Measurements from ENCODE around the gene NECTIN1. TPM values are rescaled to one million over a fixed set of nuclear protein-coding genes. Genes with fewer than 3 reads are reported as not detected.
A peak's percentile ranks its signal among the peaks of the same experiment; 100 is the strongest.

The NECTIN1 gene
- total and polyA plus RNA-seq, 5 donors: 5.2 to 14.5 (median 8.1) TPM

DNA sequence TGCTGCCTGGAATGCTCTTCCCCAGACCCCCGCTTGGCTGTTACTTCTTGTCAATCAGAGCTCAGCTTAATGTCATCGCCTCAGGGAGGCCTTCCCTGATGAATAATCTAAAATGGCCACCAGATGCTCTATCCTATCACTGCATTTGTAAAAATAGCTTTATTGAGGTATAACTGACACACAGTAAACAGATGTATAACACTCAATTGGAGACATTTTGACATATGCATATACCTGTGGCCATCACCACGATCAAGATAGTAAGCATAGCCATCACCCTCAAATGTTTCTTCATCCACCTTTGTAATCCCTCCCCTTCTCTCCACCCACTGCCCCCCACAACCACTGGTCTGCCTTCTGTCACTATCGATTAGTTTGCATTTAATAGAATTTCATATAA is 36.6 kb upstream of the NECTIN1 start:
- Histone ChIP-seq H3K4me3 (ENCODE audit: low read length) (no peak overlapping the region), H3K27ac (ENCODE audit: low read length) (no peak overlapping the region), H3K9me3 (ENCODE audit: control insufficient read depth, low read length) (no peaks in the 10 kb centered on the region), H3K4me1 (ENCODE audit: control insufficient read depth, insufficient read depth, low read length) (no peaks in the 10 kb centered on the region), H3K27me3 (ENCODE audit: control insufficient read depth, insufficient read depth) (no peaks in the 10 kb centered on the region)
- 75% methylated on average over 4 of the region's 4 CpGs for WGBS
- no peak for ATAC-seq
- no peak for DNase-seq
- intact Hi-C loops (cut with DNase I): no loop called here

DNA sequence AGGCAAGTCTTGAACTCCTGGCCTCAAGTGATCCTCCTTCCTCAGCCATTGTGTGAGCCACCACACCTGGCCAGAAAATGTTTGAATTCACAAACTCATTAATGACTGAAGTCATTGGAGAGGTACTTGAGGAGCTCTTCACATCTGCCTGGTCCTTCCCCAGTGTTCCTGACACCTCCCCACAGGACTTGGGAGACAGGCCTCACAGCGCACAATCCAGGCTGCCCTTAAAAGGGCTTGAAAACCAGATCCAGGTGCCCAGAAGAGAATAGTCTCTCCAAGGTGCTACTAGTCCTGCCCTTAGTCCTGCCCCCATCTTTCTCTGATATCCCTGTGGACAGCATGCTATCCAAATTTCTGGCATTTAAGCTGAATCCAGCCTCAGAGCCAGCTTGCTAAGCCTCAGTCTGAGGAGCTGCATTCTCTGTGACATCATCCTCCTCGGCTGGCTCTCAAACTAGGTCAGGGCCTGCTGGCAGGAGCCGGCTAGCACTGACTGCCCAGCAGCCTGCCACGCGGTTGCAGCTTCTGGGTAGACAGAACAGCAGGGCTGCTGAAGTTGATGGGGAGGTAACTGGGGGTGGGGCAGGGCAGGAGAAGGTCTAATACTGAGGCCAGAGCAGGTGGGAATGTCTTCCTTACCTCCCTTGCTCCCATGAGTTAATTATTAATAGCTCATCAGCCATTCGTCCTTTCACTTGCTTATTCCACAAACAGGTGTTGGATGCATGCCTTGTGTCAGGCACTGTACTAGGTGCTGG is 35.3 kb upstream of the NECTIN1 start:
- peak; percentile 94 to 95 for ATAC-seq
- H3K4me1 ChIP-seq (ENCODE audit: control insufficient read depth, insufficient read depth, low read length): no peaks in the 10 kb centered on the region
- DNase-seq: peak; percentile 71 to 86 (median 86)
- H3K9me3 ChIP-seq (ENCODE audit: control insufficient read depth, low read length): no peaks in the 10 kb centered on the region
- no peaks in the 10 kb centered on the region for H3K27me3 ChIP-seq (ENCODE audit: control insufficient read depth, insufficient read depth)
- H3K27ac ChIP-seq (ENCODE audit: low read length): peak overlapping the region; percentile 40
- intact Hi-C loops (cut with DNase I): no loop called here
- no peak overlapping the region for H3K4me3 ChIP-seq (ENCODE audit: low read length)
- WGBS: 25% methylated on average over 6 of the region's 6 CpGs

DNA sequence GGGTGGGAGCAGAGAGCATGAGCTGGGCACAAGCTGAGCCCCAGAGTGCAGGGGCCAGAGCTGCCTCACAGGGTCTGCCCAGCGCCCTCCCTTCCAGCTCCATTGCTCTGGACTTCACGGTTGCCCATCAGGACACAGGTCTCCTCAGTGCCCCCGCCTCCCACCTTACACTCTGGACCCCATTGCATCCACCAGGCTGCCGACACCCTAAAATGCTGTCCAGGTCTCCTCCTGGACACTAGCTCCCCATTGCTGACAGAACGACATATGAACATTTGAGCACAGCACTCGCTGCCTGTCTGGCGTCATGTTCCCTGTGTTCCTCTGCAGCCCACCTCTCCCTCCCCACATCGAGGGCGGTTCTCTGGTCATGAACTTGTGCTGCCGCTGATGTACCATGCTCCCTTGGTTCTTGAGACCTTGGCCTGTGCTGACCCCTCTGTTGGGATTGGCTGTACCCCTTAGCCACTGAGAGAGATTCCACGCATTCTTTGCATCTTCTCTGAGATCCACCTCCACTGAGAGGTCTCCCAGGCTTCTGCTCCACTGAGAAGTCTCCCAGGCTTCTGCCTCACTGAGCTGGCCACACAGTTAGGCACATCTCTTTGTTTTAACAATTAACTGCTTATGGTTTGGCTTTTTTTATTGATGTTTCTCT is 34.2 kb upstream of the NECTIN1 start:
- no peak for DNase-seq
- Histone ChIP-seq H3K27ac (ENCODE audit: low read length) (no peak overlapping the region), H3K27me3 (ENCODE audit: control insufficient read depth, insufficient read depth) (no peaks in the 10 kb centered on the region), H3K4me1 (ENCODE audit: control insufficient read depth, insufficient read depth, low read length) (no peaks in the 10 kb centered on the region), H3K9me3 (ENCODE audit: control insufficient read depth, low read length) (no peaks in the 10 kb centered on the region), H3K4me3 (ENCODE audit: low read length) (no peak overlapping the region)
- ATAC-seq: no peak
- intact Hi-C loops (cut with DNase I): no loop called here
- WGBS: 85% methylated on average over 11 of the region's 11 CpGs

DNA sequence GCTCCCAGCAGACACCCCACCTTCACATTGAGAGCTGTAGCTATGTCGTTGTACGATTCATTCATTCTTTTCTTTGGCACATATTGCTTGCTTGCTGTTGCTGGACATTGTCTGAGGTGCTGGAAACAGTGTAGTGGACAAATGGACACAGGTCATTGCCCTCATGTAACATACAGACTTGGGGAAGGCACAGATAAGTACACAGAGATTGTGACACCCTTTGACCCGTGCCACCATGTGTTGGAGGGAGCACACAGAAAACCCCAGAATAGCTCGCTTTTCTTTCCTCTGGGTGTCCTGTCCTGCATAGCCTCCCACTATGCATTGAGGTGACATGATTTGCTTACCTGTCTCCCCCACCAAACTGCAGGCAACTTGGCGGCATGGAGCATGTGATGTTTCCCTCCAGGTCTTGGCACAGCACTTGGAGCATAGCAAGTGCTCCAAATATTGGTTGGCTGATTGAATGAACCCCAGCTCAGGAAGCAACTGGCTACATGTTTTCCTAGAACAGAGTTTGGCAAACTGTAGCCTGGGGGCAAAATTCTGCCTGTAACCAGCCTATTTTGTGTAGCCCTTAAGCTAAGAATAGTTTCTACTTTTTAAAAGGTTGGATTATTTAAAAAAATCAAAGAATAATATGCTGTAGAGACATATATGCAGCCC is 30.9 kb upstream of the NECTIN1 start:
- Histone ChIP-seq H3K9me3 (ENCODE audit: control insufficient read depth, low read length) (no peaks in the 10 kb centered on the region), H3K27me3 (ENCODE audit: control insufficient read depth, insufficient read depth) (no peaks in the 10 kb centered on the region), H3K4me1 (ENCODE audit: control insufficient read depth, insufficient read depth, low read length) (no peaks in the 10 kb centered on the region), H3K27ac (ENCODE audit: low read length) (no peak overlapping the region), H3K4me3 (ENCODE audit: low read length) (no peak overlapping the region)
- no peak for DNase-seq
- 76% methylated on average over 5 of the region's 5 CpGs for WGBS
- intact Hi-C loops (cut with DNase I): no loop called here
- no peak for ATAC-seq

GRCh38 chr11:119759324-119759723 is 30.3 kb upstream of the NECTIN1 start:
- no peak overlapping the region for H3K27ac ChIP-seq (ENCODE audit: low read length)
- no peak for DNase-seq
- 64% methylated on average over 8 of the region's 8 CpGs for WGBS
- H3K27me3 ChIP-seq (ENCODE audit: control insufficient read depth, insufficient read depth): no peaks in the 10 kb centered on the region
- H3K9me3 ChIP-seq (ENCODE audit: control insufficient read depth, low read length): no peaks in the 10 kb centered on the region
- no peaks in the 10 kb centered on the region for H3K4me1 ChIP-seq (ENCODE audit: control insufficient read depth, insufficient read depth, low read length)
- H3K4me3 ChIP-seq (ENCODE audit: low read length): no peak overlapping the region
- intact Hi-C loops (cut with DNase I): no loop called here
- no peak for ATAC-seq

DNA sequence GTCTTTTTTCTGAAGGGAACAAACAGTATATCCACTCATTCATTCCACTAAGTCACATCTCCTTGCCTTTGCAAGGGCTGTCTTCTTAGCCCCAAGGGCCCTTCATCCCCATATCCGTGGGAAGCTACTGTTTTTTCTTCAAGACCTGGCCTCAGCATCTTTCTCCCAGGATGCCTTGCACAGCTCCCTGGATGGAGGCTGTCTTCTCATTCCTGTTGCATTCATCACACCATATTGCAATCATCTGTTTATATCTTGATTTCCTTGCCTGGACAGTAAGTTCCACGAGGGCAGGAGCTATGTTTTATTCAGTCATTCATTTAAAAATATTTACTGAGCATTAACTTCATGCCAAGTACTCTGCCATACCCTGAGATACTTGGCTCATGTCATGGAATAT is 29.3 kb upstream of the NECTIN1 start:
- Histone ChIP-seq H3K4me1 (ENCODE audit: control insufficient read depth, insufficient read depth, low read length) (no peaks in the 10 kb centered on the region), H3K27ac (ENCODE audit: low read length) (no peak overlapping the region), H3K27me3 (ENCODE audit: control insufficient read depth, insufficient read depth) (no peaks in the 10 kb centered on the region), H3K9me3 (ENCODE audit: control insufficient read depth, low read length) (no peaks in the 10 kb centered on the region), H3K4me3 (ENCODE audit: low read length) (no peak overlapping the region)
- intact Hi-C loops (cut with DNase I): no loop called here
- 36% methylated on average over 2 of the region's 2 CpGs for WGBS
- ATAC-seq (no peak), DNase-seq (no peak)

- Histone ChIP-seq H3K27me3 (ENCODE audit: control insufficient read depth, insufficient read depth) (no peaks in the 10 kb centered on the region), H3K27ac (ENCODE audit: low read length) (no peak overlapping the region), H3K4me1 (ENCODE audit: control insufficient read depth, insufficient read depth, low read length) (no peaks in the 10 kb centered on the region), H3K4me3 (ENCODE audit: low read length) (no peak overlapping the region), H3K9me3 (ENCODE audit: control insufficient read depth, low read length) (no peaks in the 10 kb centered on the region)
- ATAC-seq: no peak
- no peak for DNase-seq
- intact Hi-C loops (cut with DNase I): no loop called here
- WGBS: 82% methylated on average over 5 of the region's 5 CpGs
Measured at GRCh38 chr11:119757378-119757777, 28.4 kb upstream of the NECTIN1 start.

- intact Hi-C loops (cut with DNase I): no loop called here
- H3K27ac ChIP-seq (ENCODE audit: low read length): no peak overlapping the region
- no peak for ATAC-seq
Measured at GRCh38 chr11:119756169-119756865, 27.3 kb upstream of the NECTIN1 start.

GRCh38 chr11:119755356-119756071 is 26.5 kb upstream of the NECTIN1 start:
- H3K27ac ChIP-seq (ENCODE audit: low read length): no peak overlapping the region
- DNase-seq (no peak), ATAC-seq (no peak)
- no peaks in the 10 kb centered on the region for H3K9me3 ChIP-seq (ENCODE audit: control insufficient read depth, low read length)
- intact Hi-C loops (cut with DNase I): no loop called here
- no peaks in the 10 kb centered on the region for H3K27me3 ChIP-seq (ENCODE audit: control insufficient read depth, insufficient read depth)
- 77% methylated on average over 9 of the region's 9 CpGs for WGBS
- no peak overlapping the region for H3K4me3 ChIP-seq (ENCODE audit: low read length)
- no peaks in the 10 kb centered on the region for H3K4me1 ChIP-seq (ENCODE audit: control insufficient read depth, insufficient read depth, low read length)

More at GRCh38 chr11:119756169-119756865, 27.3 kb upstream of the NECTIN1 start:
- WGBS: 79% methylated on average over 5 of the region's 5 CpGs
- no peaks in the 10 kb centered on the region for H3K4me1 ChIP-seq (ENCODE audit: control insufficient read depth, insufficient read depth, low read length)
- H3K9me3 ChIP-seq (ENCODE audit: control insufficient read depth, low read length): no peaks in the 10 kb centered on the region
- H3K4me3 ChIP-seq (ENCODE audit: low read length): no peak overlapping the region
- DNase-seq: no peak
- H3K27me3 ChIP-seq (ENCODE audit: control insufficient read depth, insufficient read depth): no peaks in the 10 kb centered on the region

GRCh38 chr11:119754656-119755355 is 25.8 kb upstream of the NECTIN1 start:
- H3K4me1 ChIP-seq (ENCODE audit: control insufficient read depth, insufficient read depth, low read length): no peaks in the 10 kb centered on the region
- WGBS: 80% methylated on average over 18 of the region's 18 CpGs
- ATAC-seq (no peak), DNase-seq (no peak)
- no peak overlapping the region for H3K27ac ChIP-seq (ENCODE audit: low read length)
- intact Hi-C loops (cut with DNase I): no loop called here
- no peak overlapping the region for H3K4me3 ChIP-seq (ENCODE audit: low read length)
- no peaks in the 10 kb centered on the region for H3K9me3 ChIP-seq (ENCODE audit: control insufficient read depth, low read length)
- H3K27me3 ChIP-seq (ENCODE audit: control insufficient read depth, insufficient read depth): no peaks in the 10 kb centered on the region
